HepG2 (cell line): ENCODE results near the gene OR8G5. TPM values are rescaled to one million over a fixed set of nuclear protein-coding genes. Genes with fewer than 3 reads are reported as not detected.

Experiments
- ATAC-seq: fragments of 200-7000 bp; cut with Tn5 transposase; 3 replicates; pipeline ENCODE4 v1.9.1; 2020; ENCODE audit warnings: mild to moderate bottlenecking, moderate library complexity
- BruUV-seq: library from RNA; stranded (reverse); fragments of 400-500 nt; replicated peaks from 2 replicates; lab custom pipeline; 2021; lab: Mats Ljungman, UMichigan
- CTCF ChIA-PET: fragments of 300-600 bp; formaldehyde crosslinking; extraction: SDS; loops from one replicate; lab custom pipeline; 2021; ENCODE audit warnings: low total read pairs, inconsistent platforms, low intra/inter-chr PET ratio; lab: Yijun Ruan, JAX
- POLR2A ChIA-PET: fragments of 350-600 bp; sonication (Branson Sonifier 250); formaldehyde crosslinking; loops from one replicate; lab custom pipeline; 2020; ENCODE audit warnings: antibody characterized with exemption, inconsistent platforms; lab: Yijun Ruan, JAX
- DNase-seq: peaks from one replicate; pipeline ENCODE4 v3.0.0-alpha.2; 2015; ENCODE audit warnings: low spot score
- FAIRE-seq: peaks from 3 replicates; lab custom pipeline; 2011; peaks lifted over from hg19 to GRCh38; lab: Jason Lieb, UNC
- H2AFZ ChIP-seq: one replicate; pipeline ENCODE4 v1.6.1; 2011; ENCODE audit warnings: low read length, inconsistent platforms
- H3K27ac ChIP-seq: fragments of 300-600 bp; 3 replicates; pipeline ENCODE4 v1.8.0; 2011; ENCODE audit warnings: mixed run types, mild to moderate bottlenecking, mixed read lengths, low read length, inconsistent platforms; ENCODE audit not compliant: insufficient read depth; ENCODE audit errors: extremely low read length
- H3K27me3 ChIP-seq, 2 experiments: fragments of 200-600 bp in 1 of 2; 2 replicates in 1 of 2; 3 replicates in 1 of 2; pipeline versions ENCODE4 v1.6.0 to v1.8.0; 2011; ENCODE audit warnings: low read length in 2 of 2, mild to moderate bottlenecking in 2 of 2, moderate library complexity in 2 of 2, inconsistent platforms in 1 of 2; ENCODE audit not compliant: insufficient read depth in 2 of 2, control insufficient read depth in 1 of 2
- H3K36me3 ChIP-seq, 2 experiments: fragments of 200-600 bp in 1 of 2; replicated peaks in 1 of 2; 2 replicates in 1 of 2; 3 replicates in 1 of 2; pipeline versions ENCODE4 v1.5.1 to v1.8.0; 2011; ENCODE audit warnings: low read length in 2 of 2, inconsistent platforms in 1 of 2; ENCODE audit not compliant: insufficient read depth in 2 of 2, control insufficient read depth in 1 of 2
- H3K4me1 ChIP-seq: 2 replicates; pipeline ENCODE4 v1.5.1; 2012; ENCODE audit warnings: low read length, inconsistent platforms; ENCODE audit not compliant: insufficient read depth
- H3K4me2 ChIP-seq: 2 replicates; pipeline ENCODE4 v1.6.0; 2011; ENCODE audit warnings: low read depth, low read length, inconsistent platforms
- H3K4me3 ChIP-seq, 3 experiments: fragments of 200-600 bp in 1 of 3; sonication (generic), shearing (Covaris generic) in 1 of 3; replicated peaks in 1 of 3; 2 replicates each; pipeline ENCODE4 v1.5.1; 2011 to 2016; ENCODE audit warnings: low read length in 3 of 3, inconsistent platforms in 2 of 3, low read depth in 2 of 3, mild to moderate bottlenecking in 2 of 3, control low read depth in 1 of 3, mixed read lengths in 1 of 3; ENCODE audit not compliant: insufficient read depth in 1 of 3
- H3K79me2 ChIP-seq: one replicate; pipeline ENCODE4 v1.6.1; 2011; ENCODE audit warnings: low read length, inconsistent platforms; ENCODE audit not compliant: insufficient read depth
- H3K9ac ChIP-seq: 2 replicates; pipeline ENCODE4 v1.6.0; 2011; ENCODE audit warnings: mild to moderate bottlenecking, low read depth, low read length, inconsistent platforms; ENCODE audit not compliant: insufficient read depth
- H3K9me3 ChIP-seq: 2 replicates; pipeline ENCODE4 v1.5.1; 2012; ENCODE audit warnings: mild to moderate bottlenecking, low read length
- H4K20me1 ChIP-seq: 2 replicates; pipeline ENCODE4 v1.6.0; 2011; ENCODE audit warnings: inconsistent platforms, mild to moderate bottlenecking, low read length, moderate library complexity; ENCODE audit not compliant: insufficient read depth
- CBX2 ChIP-seq, 2 experiments: fragments of 200-600 bp in 1 of 2; sonication (generic); formaldehyde crosslinking in 1 of 2; IDR thresholded peaks; 2 replicates each; pipeline versions ENCODE4 v1.7.0 to v1.8.1; 2018 to 2022; ENCODE audit warnings: low read depth in 2 of 2, low read length in 1 of 2, mild to moderate bottlenecking in 1 of 2, missing genetic modification reagents in 1 of 2
- HOXA3 ChIP-seq: sonication (generic); formaldehyde crosslinking; IDR thresholded peaks from 2 replicates; pipeline ENCODE4 v1.5.0; 2020; ENCODE audit warnings: missing genetic modification reagents
- ISX ChIP-seq: sonication (generic); formaldehyde crosslinking; conservative IDR thresholded peaks from 2 replicates; pipeline ENCODE4 v1.5.0; 2020; ENCODE audit warnings: missing genetic modification reagents
- XRCC5 ChIP-seq: fragments of 200-400 bp; formaldehyde crosslinking; optimal IDR thresholded peaks from 2 replicates; pipeline ENCODE3; 2017; ENCODE audit warnings: mild to moderate bottlenecking, low read length
- ZNF430 ChIP-seq: sonication (generic); formaldehyde crosslinking; IDR thresholded peaks from 2 replicates; pipeline ENCODE4 v1.9.0; 2021; ENCODE audit warnings: mild to moderate bottlenecking, missing genetic modification reagents
- ZNF589 ChIP-seq: sonication (generic); formaldehyde crosslinking; conservative IDR thresholded peaks from 2 replicates; pipeline ENCODE4 v1.8.0; 2022; ENCODE audit warnings: mild to moderate bottlenecking, moderate library complexity, missing genetic modification reagents
- ZSCAN21 ChIP-seq: sonication (generic); formaldehyde crosslinking; IDR thresholded peaks from 2 replicates; pipeline ENCODE4 v1.8.0; 2022; ENCODE audit warnings: mild to moderate bottlenecking, missing genetic modification reagents, moderate library complexity, borderline replicate concordance
- WGBS: methylation state at CpG from one replicate; pipeline ENCODE4 v1.1.6; 2017; ENCODE audit warnings: low lambda C conversion rate; 5-methylcytosine and 5-hydroxymethylcytosine counted together
- in situ Hi-C: cut with HindIII; loops from 2 replicates; pipeline ENCODE4 v1.10.0; 2017; ENCODE audit warnings: low pct_unique_long_range_greater_than_20kb; ENCODE audit not compliant: extremely low pct_ligation_motif_present
- intact Hi-C: fragments of 100-400 bp; cut with micrococcal nuclease; formaldehyde crosslinking; loops from one replicate; pipeline ENCODE4 v1.10.0; 2022; ENCODE audit not compliant: unreplicated experiment
- polyA plus RNA-seq, 8 experiments: library from polyadenylated mRNA; depleted of rRNA in 3 of 8; stranded (reverse) in 7 of 8; unstranded in 1 of 8; fragments of >200 nt; fragmentation: Illumina TruSeq in 4 of 8; extraction: Trizol in 4 of 8; gene quantifications; 2 replicates each; pipeline versions ENCODE4 v1.2.1 to v1.2.3, GENCODE V29; 2011 to 2016; ENCODE audit warnings: low read depth in 4 of 8, missing spikeins in 1 of 8, mixed read lengths in 1 of 8; ENCODE audit not compliant: insufficient read depth in 1 of 8
- total RNA-seq, 5 experiments: library from RNA; depleted of rRNA; stranded (reverse); fragments of >200 nt; fragmentation: Illumina TruSeq; extraction: Trizol; gene quantifications; 2 replicates each; pipeline ENCODE4 v1.2.3, GENCODE V29; 2016; ENCODE audit warnings: low read depth in 1 of 5
- TF ChIP-seq, protein P1 (sequence below): sonication (generic); formaldehyde crosslinking; IDR thresholded peaks from one replicate; pipeline ENCODE4 v1.5.1; 2020; ENCODE audit warnings: mild to moderate bottlenecking, missing genetic modification reagents; ENCODE audit errors: not compliant biosample characterization
- TF ChIP-seq, protein P2 (sequence below): sonication (generic); formaldehyde crosslinking; IDR thresholded peaks from 2 replicates; pipeline ENCODE4 v1.8.1; 2023; ENCODE audit warnings: missing genetic modification reagents, mild to moderate bottlenecking, borderline replicate concordance
- TF ChIP-seq, protein P3 (sequence below): sonication (generic); formaldehyde crosslinking; IDR thresholded peaks from 2 replicates; pipeline ENCODE4 v1.5.1; 2020; ENCODE audit warnings: mild to moderate bottlenecking, moderate library complexity, missing genetic modification reagents
- TF ChIP-seq, protein P4 (sequence below): sonication (generic); formaldehyde crosslinking; IDR thresholded peaks from 2 replicates; pipeline ENCODE4 v1.4.0; 2020; ENCODE audit warnings: low read depth, mild to moderate bottlenecking, missing genetic modification reagents

The OR8G5 gene
- total and polyA plus RNA-seq, 2 of the 13 experiments (the other 11 are each of a cell fraction or from before 2014, with no cell fraction given), result not detected

DNA sequence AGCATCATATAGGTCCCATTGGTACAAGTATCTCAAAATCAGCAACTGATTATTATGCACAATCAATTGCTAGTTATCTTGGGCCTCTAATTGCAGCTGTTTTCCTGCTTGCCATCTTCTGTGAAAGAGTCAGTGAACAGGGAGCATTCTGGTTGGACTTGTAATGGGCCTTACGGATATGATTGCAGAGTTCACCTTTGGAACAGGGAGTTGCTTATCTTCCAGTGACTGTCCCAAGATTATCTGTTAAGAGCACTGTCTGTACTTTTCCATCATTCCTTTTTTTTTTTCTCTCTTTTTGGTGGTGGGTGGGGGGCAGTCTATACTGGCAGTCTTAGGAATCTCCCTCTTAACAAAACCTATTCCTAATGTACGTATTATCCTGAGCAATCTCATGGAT, 17.8 kb downstream of the OR8G5 start:
- no peak overlapping the region for H3K27ac ChIP-seq
- ATAC-seq (no peak), FAIRE-seq (no peak), DNase-seq (no peak)
- H4K20me1 ChIP-seq, result no peaks in the 10 kb centered on the region
- no peak overlapping the region for H2AFZ ChIP-seq
- in situ Hi-C loops (no loop called here), intact Hi-C loops (no loop called here)
- no peak overlapping the region for H3K4me2 ChIP-seq
- no TSS peak for BruUV-seq
- no peaks in the 10 kb centered on the region for H3K4me1 ChIP-seq
- no peaks in the 10 kb centered on the region for H3K27me3 ChIP-seq
- TF ChIP-seq, protein P1, sequence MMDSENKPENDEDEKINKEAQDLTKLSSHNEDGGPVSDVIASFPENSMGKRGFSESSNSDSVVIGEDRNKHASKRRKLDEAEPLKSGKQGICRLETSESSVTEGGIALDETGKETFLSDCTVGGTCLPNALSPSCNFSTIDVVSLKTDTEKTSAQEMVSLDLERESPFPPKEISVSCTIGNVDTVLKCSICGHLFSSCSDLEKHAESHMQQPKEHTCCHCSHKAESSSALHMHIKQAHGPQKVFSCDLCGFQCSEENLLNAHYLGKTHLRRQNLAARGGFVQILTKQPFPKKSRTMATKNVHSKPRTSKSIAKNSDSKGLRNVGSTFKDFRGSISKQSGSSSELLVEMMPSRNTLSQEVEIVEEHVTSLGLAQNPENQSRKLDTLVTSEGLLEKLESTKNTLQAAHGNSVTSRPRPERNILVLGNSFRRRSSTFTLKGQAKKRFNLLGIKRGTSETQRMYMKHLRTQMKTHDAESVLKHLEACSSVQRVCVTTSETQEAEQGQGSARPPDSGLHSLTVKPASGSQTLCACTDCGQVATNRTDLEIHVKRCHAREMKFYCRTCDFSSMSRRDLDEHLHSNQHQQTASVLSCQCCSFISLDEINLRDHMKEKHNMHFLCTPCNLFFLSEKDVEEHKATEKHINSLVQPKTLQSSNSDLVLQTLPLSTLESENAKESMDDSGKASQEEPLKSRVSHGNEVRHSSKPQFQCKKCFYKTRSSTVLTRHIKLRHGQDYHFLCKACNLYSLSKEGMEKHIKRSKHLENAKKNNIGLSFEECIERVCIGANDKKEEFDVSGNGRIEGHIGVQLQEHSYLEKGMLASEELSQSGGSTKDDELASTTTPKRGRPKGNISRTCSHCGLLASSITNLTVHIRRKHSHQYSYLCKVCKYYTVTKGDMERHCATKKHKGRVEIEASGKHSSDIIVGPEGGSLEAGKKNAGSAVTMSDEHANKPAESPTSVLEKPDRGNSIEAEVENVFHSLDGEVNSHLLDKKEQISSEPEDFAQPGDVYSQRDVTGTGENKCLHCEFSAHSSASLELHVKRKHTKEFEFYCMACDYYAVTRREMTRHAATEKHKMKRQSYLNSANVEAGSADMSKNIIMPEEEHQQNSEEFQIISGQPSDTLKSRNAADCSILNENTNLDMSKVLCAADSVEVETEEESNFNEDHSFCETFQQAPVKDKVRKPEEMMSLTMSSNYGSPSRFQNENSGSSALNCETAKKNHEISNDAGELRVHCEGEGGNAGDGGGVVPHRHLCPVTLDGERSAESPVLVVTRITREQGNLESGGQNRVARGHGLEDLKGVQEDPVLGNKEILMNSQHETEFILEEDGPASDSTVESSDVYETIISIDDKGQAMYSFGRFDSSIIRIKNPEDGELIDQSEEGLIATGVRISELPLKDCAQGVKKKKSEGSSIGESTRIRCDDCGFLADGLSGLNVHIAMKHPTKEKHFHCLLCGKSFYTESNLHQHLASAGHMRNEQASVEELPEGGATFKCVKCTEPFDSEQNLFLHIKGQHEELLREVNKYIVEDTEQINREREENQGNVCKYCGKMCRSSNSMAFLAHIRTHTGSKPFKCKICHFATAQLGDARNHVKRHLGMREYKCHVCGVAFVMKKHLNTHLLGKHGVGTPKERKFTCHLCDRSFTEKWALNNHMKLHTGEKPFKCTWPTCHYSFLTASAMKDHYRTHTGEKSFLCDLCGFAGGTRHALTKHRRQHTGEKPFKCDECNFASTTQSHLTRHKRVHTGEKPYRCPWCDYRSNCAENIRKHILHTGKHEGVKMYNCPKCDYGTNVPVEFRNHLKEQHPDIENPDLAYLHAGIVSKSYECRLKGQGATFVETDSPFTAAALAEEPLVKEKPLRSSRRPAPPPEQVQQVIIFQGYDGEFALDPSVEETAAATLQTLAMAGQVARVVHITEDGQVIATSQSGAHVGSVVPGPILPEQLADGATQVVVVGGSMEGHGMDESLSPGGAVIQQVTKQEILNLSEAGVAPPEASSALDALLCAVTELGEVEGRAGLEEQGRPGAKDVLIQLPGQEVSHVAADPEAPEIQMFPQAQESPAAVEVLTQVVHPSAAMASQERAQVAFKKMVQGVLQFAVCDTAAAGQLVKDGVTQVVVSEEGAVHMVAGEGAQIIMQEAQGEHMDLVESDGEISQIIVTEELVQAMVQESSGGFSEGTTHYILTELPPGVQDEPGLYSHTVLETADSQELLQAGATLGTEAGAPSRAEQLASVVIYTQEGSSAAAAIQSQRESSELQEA (CRISPR knock-in tag), result no peak
- TF ChIP-seq ZNF589 (CRISPR knock-in tag), result no peak
- TF ChIP-seq CBX2 (IDR thresholded peaks at IDR 0.05; ENCODE audit: low read depth, low read length), result no peak
- TF ChIP-seq CBX2 (CRISPR knock-in tag; IDR thresholded peaks at IDR 0.05; ENCODE audit: low read depth), result no peak
- TF ChIP-seq, protein P2, sequence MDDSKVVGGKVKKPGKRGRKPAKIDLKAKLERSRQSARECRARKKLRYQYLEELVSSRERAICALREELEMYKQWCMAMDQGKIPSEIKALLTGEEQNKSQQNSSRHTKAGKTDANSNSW (CRISPR knock-in tag), result no peak
- TF ChIP-seq, protein P3, sequence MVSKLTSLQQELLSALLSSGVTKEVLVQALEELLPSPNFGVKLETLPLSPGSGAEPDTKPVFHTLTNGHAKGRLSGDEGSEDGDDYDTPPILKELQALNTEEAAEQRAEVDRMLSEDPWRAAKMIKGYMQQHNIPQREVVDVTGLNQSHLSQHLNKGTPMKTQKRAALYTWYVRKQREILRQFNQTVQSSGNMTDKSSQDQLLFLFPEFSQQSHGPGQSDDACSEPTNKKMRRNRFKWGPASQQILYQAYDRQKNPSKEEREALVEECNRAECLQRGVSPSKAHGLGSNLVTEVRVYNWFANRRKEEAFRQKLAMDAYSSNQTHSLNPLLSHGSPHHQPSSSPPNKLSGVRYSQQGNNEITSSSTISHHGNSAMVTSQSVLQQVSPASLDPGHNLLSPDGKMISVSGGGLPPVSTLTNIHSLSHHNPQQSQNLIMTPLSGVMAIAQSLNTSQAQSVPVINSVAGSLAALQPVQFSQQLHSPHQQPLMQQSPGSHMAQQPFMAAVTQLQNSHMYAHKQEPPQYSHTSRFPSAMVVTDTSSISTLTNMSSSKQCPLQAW, result no peak
- no peak for TF ChIP-seq ZSCAN21 (CRISPR knock-in tag)
- no peak for TF ChIP-seq ISX
- no peak for TF ChIP-seq XRCC5
- TF ChIP-seq, protein P4, sequence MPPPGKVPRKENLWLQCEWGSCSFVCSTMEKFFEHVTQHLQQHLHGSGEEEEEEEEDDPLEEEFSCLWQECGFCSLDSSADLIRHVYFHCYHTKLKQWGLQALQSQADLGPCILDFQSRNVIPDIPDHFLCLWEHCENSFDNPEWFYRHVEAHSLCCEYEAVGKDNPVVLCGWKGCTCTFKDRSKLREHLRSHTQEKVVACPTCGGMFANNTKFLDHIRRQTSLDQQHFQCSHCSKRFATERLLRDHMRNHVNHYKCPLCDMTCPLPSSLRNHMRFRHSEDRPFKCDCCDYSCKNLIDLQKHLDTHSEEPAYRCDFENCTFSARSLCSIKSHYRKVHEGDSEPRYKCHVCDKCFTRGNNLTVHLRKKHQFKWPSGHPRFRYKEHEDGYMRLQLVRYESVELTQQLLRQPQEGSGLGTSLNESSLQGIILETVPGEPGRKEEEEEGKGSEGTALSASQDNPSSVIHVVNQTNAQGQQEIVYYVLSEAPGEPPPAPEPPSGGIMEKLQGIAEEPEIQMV, result no peak
- no peak for TF ChIP-seq ZNF430 (CRISPR knock-in tag)
- no peak for TF ChIP-seq HOXA3
- no peaks in the 10 kb centered on the region for H3K9me3 ChIP-seq
- H3K4me3 ChIP-seq, result no peak overlapping the region
- ChIA-PET CTCF (no interaction called here), POLR2A (no interaction called here)
- no peak overlapping the region for H3K9ac ChIP-seq
- 22% methylated on average over 2 of the region's 2 CpGs for WGBS
- no peaks in the 10 kb centered on the region for H3K79me2 ChIP-seq
- H3K36me3 ChIP-seq, result no peaks in the 10 kb centered on the region
